Measurements from ENCODE around the gene ITGA8.

- TF ChIP-seq CTCF (IDR thresholded peaks at IDR 0.05; ENCODE audit: low read depth, low read length), result no peak
- TF ChIP-seq EZH2phosphoT487 (IDR thresholded peaks at IDR 0.05; ENCODE audit: low read depth), result no peak
These were observed 247.7 kb downstream of the ITGA8 start for GRCh38 chr10:15472008-15472407.
